ENCODE results near the gene CISTR.
A peak's percentile ranks its signal among the peaks of the same experiment; 100 is the strongest.

Gene CISTR

DNA sequence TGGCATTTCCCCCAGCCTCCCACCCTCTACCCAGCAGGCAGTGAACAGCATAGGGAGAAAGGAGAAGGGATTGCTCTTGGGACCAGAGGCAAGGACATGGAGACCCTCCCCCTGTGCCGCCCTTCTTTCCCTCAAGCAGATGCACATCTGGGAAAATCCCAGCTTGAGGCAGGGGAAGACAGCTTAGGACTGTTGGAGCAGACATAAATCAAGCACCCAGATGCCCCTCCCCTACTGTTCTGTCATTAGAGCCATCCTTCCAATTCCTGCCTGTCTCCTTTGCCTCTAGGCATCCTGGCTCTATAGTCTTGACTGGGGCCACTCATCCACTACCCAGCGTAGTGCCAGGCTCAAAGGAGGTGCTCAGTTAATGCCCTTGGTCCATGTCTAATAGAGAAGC lies 7.5 kb upstream of the CISTR start:
- Histone ChIP-seq H3K27me3 (ENCODE audit: control insufficient read depth in 3 of 3, insufficient read depth in 3 of 3, low read depth in 1 of 3, low read length in 3 of 3) (peaks cover 0 to 79% (median 7%) of the 10 kb centered on the region in 3 experiments), H3K27ac (replicated peaks; ENCODE audit: low read length) (no peak overlapping the region), H4K8ac (ENCODE audit: low read depth, low read length) (no peak overlapping the region)

GRCh38 chr12:53758730-53759103 lies 6.9 kb upstream of the CISTR start:
- Histone ChIP-seq H3K79me1 (ENCODE audit: low read depth, low read length) (no peaks in the 10 kb centered on the region), H3K14ac (ENCODE audit: low read length) (no peak overlapping the region), H3K27ac (replicated peaks; ENCODE audit: low read length) (no peak overlapping the region), H3K4me2 (ENCODE audit: insufficient read depth, low read length, poor library complexity, severe bottlenecking) (no peak overlapping the region), H2AK5ac (ENCODE audit: low read depth, low read length) (no peak overlapping the region), H3K18ac (ENCODE audit: low read length) (no peak overlapping the region), H3K23ac (ENCODE audit: low read depth, low read length, poor library complexity) (no peak overlapping the region), H3K4ac (ENCODE audit: low read length) (no peak overlapping the region), H2BK15ac (ENCODE audit: low read length) (no peak overlapping the region), H3K4me3 (ENCODE audit: low read length in 2 of 2) (no peak overlapping the region), H2BK120ac (ENCODE audit: low read depth, low read length) (no peak overlapping the region), H4K8ac (ENCODE audit: low read depth, low read length) (no peak overlapping the region), H3K9me3 (replicated peaks in 1 of 2; ENCODE audit: control insufficient read depth in 2 of 2, insufficient read depth in 1 of 2, low read depth in 1 of 2, low read length in 2 of 2) (no peaks in the 10 kb centered on the region), H3K36me3 (replicated peaks in 1 of 2; ENCODE audit: control insufficient read depth in 2 of 2, insufficient read depth in 2 of 2, low read length in 2 of 2) (no peaks in the 10 kb centered on the region), H3K9ac (ENCODE audit: low read depth, low read length, poor library complexity) (no peak overlapping the region), H2BK5ac (ENCODE audit: low read length) (no peak overlapping the region), H2BK12ac (ENCODE audit: low read length) (no peak overlapping the region), H3K4me1 (ENCODE audit: control insufficient read depth in 2 of 2, insufficient read depth in 1 of 2, low read depth in 1 of 2, low read length in 2 of 2) (peaks cover 8 to 20% of the 10 kb centered on the region in 2 donors), H2AFZ (ENCODE audit: low read length) (no peak overlapping the region), H3K27me3 (ENCODE audit: control insufficient read depth in 3 of 3, insufficient read depth in 3 of 3, low read depth in 1 of 3, low read length in 3 of 3) (peaks cover 0 to 83% (median 9%) of the 10 kb centered on the region in 3 experiments), H4K91ac (ENCODE audit: low read depth, low read length, poor library complexity) (no peak overlapping the region)
- WGBS, 2 donors (ENCODE audit: extremely low coverage in 2 of 2, insufficient read length in 2 of 2, insufficient replicate concordance in 1 of 2): no CpG with 5 or more reads among the region's 8 CpGs
- DNase-seq (ENCODE audit: low spot score): no peak

More for the DNA sequence above, 7.5 kb upstream of the CISTR start:
- H3K9me3 ChIP-seq (replicated peaks in 1 of 2; ENCODE audit: control insufficient read depth in 2 of 2, insufficient read depth in 1 of 2, low read depth in 1 of 2, low read length in 2 of 2): no peaks in the 10 kb centered on the region
- no peak for DNase-seq (ENCODE audit: low spot score)
- no peak overlapping the region for H3K4me3 ChIP-seq (ENCODE audit: low read length in 2 of 2)
- no peak overlapping the region for H2BK120ac ChIP-seq (ENCODE audit: low read depth, low read length)
- H3K79me1 ChIP-seq (ENCODE audit: low read depth, low read length): no peaks in the 10 kb centered on the region
- H2BK5ac ChIP-seq (ENCODE audit: low read length): no peak overlapping the region
- no peak overlapping the region for H3K9ac ChIP-seq (ENCODE audit: low read depth, low read length, poor library complexity)
- H3K4me2 ChIP-seq (ENCODE audit: insufficient read depth, low read length, poor library complexity, severe bottlenecking): no peak overlapping the region
- H3K23ac ChIP-seq (ENCODE audit: low read depth, low read length, poor library complexity): no peak overlapping the region
- no peak overlapping the region for H2BK15ac ChIP-seq (ENCODE audit: low read length)
- no peak overlapping the region for H4K91ac ChIP-seq (ENCODE audit: low read depth, low read length, poor library complexity)
- H2AFZ ChIP-seq (ENCODE audit: low read length): no peak overlapping the region
- H3K4ac ChIP-seq (ENCODE audit: low read length): no peak overlapping the region
- peaks cover 8 to 20% of the 10 kb centered on the region in 2 donors for H3K4me1 ChIP-seq (ENCODE audit: control insufficient read depth in 2 of 2, insufficient read depth in 1 of 2, low read depth in 1 of 2, low read length in 2 of 2)
- WGBS, 2 donors (ENCODE audit: extremely low coverage in 2 of 2, insufficient read length in 2 of 2, insufficient replicate concordance in 1 of 2): no CpG with 5 or more reads among the region's 2 CpGs
- H2AK5ac ChIP-seq (ENCODE audit: low read depth, low read length): no peak overlapping the region
- no peaks in the 10 kb centered on the region for H3K36me3 ChIP-seq (replicated peaks in 1 of 2; ENCODE audit: control insufficient read depth in 2 of 2, insufficient read depth in 2 of 2, low read length in 2 of 2)
- H2BK12ac ChIP-seq (ENCODE audit: low read length): no peak overlapping the region
- no peak overlapping the region for H3K14ac ChIP-seq (ENCODE audit: low read length)
- no peak overlapping the region for H3K18ac ChIP-seq (ENCODE audit: low read length)

GRCh38 chr12:53758081-53758729 lies 6.4 kb upstream of the CISTR start:
- H3K14ac ChIP-seq (ENCODE audit: low read length): no peak overlapping the region
- H3K4me3 ChIP-seq (ENCODE audit: low read length in 2 of 2): no peak overlapping the region
- H3K4ac ChIP-seq (ENCODE audit: low read length): no peak overlapping the region
- no peak overlapping the region for H2BK15ac ChIP-seq (ENCODE audit: low read length)
- H2AFZ ChIP-seq (ENCODE audit: low read length): no peak overlapping the region
- no peaks in the 10 kb centered on the region for H3K9me3 ChIP-seq (replicated peaks in 1 of 2; ENCODE audit: control insufficient read depth in 2 of 2, insufficient read depth in 1 of 2, low read depth in 1 of 2, low read length in 2 of 2)
- H3K4me1 ChIP-seq (ENCODE audit: control insufficient read depth in 2 of 2, insufficient read depth in 1 of 2, low read depth in 1 of 2, low read length in 2 of 2): peaks cover 8 to 20% of the 10 kb centered on the region in 2 donors
- no peak overlapping the region for H3K23ac ChIP-seq (ENCODE audit: low read depth, low read length, poor library complexity)
- H4K8ac ChIP-seq (ENCODE audit: low read depth, low read length): no peak overlapping the region
- no peak overlapping the region for H2BK5ac ChIP-seq (ENCODE audit: low read length)
- no peak overlapping the region for H2BK12ac ChIP-seq (ENCODE audit: low read length)
- no peak overlapping the region for H4K91ac ChIP-seq (ENCODE audit: low read depth, low read length, poor library complexity)
- peak overlapping the region; percentile 7 for H2AK5ac ChIP-seq (ENCODE audit: low read depth, low read length)
- H3K27ac ChIP-seq (replicated peaks; ENCODE audit: low read length): no peak overlapping the region
- H3K27me3 ChIP-seq (ENCODE audit: control insufficient read depth in 3 of 3, insufficient read depth in 3 of 3, low read depth in 1 of 3, low read length in 3 of 3): peaks cover 0 to 83% (median 10%) of the 10 kb centered on the region in 3 experiments
- DNase-seq (ENCODE audit: low spot score): no peak
- no peaks in the 10 kb centered on the region for H3K79me1 ChIP-seq (ENCODE audit: low read depth, low read length)
- no peaks in the 10 kb centered on the region for H3K36me3 ChIP-seq (replicated peaks in 1 of 2; ENCODE audit: control insufficient read depth in 2 of 2, insufficient read depth in 2 of 2, low read length in 2 of 2)
- no peak overlapping the region for H3K9ac ChIP-seq (ENCODE audit: low read depth, low read length, poor library complexity)
- H3K18ac ChIP-seq (ENCODE audit: low read length): no peak overlapping the region
- no peak overlapping the region for H3K4me2 ChIP-seq (ENCODE audit: insufficient read depth, low read length, poor library complexity, severe bottlenecking)
- no CpG with 5 or more reads among the region's 7 CpGs for WGBS, 2 donors (ENCODE audit: extremely low coverage in 2 of 2, insufficient read length in 2 of 2, insufficient replicate concordance in 1 of 2)
- no peak overlapping the region for H2BK120ac ChIP-seq (ENCODE audit: low read depth, low read length)

DNA sequence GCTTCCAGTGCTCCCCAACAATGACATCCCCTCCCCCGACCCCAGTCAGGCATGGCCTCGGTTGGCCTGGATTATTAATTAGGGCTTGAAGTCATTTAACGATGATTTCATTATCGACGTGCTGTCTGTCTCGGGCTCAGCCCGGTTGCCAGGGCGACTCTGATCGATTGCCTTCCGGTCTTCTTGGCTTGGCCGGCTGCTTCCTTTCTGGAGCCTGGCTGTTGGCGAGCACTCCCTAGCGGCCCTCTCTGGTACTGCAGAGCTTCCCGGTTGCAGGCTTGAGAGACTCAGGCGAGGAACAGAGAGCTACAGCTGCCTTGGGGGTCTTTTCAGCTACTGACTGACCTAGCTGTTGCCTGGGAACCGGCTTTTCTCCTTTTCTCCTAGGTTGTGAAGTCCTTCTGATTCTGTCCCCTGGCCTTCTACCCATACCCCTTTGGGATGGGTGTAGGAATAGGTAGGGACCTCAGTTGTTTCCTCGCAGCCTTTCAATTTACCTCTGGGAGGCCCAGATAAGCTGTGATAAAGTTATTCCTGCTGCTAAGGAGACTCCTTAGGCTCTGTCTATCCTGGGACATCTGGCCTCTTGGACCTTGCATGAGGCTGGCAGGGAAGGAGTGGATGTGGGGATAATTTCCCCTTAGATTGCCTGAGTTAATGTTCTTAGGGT lies 5.5 kb upstream of the CISTR start:
- peak; percentile 92 for DNase-seq (ENCODE audit: low spot score)
- H4K8ac ChIP-seq (ENCODE audit: low read depth, low read length): no peak overlapping the region
- WGBS, 2 donors (ENCODE audit: extremely low coverage in 2 of 2, insufficient read length in 2 of 2, insufficient replicate concordance in 1 of 2): no CpG with 5 or more reads among the region's 17 CpGs
- peak overlapping the region; percentile 54 for H3K27ac ChIP-seq (replicated peaks; ENCODE audit: low read length)
- H3K4me2 ChIP-seq (ENCODE audit: insufficient read depth, low read length, poor library complexity, severe bottlenecking): peak overlapping the region; percentile 60
- no peak overlapping the region for H4K91ac ChIP-seq (ENCODE audit: low read depth, low read length, poor library complexity)
- H2AFZ ChIP-seq (ENCODE audit: low read length): peak overlapping the region; percentile 87
- H3K18ac ChIP-seq (ENCODE audit: low read length): peak overlapping the region; percentile 6
- H2BK5ac ChIP-seq (ENCODE audit: low read length): no peak overlapping the region
- no peak overlapping the region for H2BK120ac ChIP-seq (ENCODE audit: low read depth, low read length)
- H2BK15ac ChIP-seq (ENCODE audit: low read length): peak overlapping the region; percentile 7
- H2BK12ac ChIP-seq (ENCODE audit: low read length): no peak overlapping the region
- no peak overlapping the region for H3K23ac ChIP-seq (ENCODE audit: low read depth, low read length, poor library complexity)
- no peak overlapping the region for H2AK5ac ChIP-seq (ENCODE audit: low read depth, low read length)
- no peaks in the 10 kb centered on the region for H3K36me3 ChIP-seq (replicated peaks in 1 of 2; ENCODE audit: control insufficient read depth in 2 of 2, insufficient read depth in 2 of 2, low read length in 2 of 2)
- peak overlapping the region in 1 of 2 donors; percentile 41 for H3K4me3 ChIP-seq (ENCODE audit: low read length in 2 of 2)
- peaks cover 0 to 84% (median 17%) of the 10 kb centered on the region in 3 experiments for H3K27me3 ChIP-seq (ENCODE audit: control insufficient read depth in 3 of 3, insufficient read depth in 3 of 3, low read depth in 1 of 3, low read length in 3 of 3)
- no peak overlapping the region for H3K14ac ChIP-seq (ENCODE audit: low read length)
- no peak overlapping the region for H3K9ac ChIP-seq (ENCODE audit: low read depth, low read length, poor library complexity)
- peaks cover 8 to 25% of the 10 kb centered on the region in 2 donors for H3K4me1 ChIP-seq (ENCODE audit: control insufficient read depth in 2 of 2, insufficient read depth in 1 of 2, low read depth in 1 of 2, low read length in 2 of 2)
- H3K4ac ChIP-seq (ENCODE audit: low read length): no peak overlapping the region
- H3K9me3 ChIP-seq (replicated peaks in 1 of 2; ENCODE audit: control insufficient read depth in 2 of 2, insufficient read depth in 1 of 2, low read depth in 1 of 2, low read length in 2 of 2): no peaks in the 10 kb centered on the region
- H3K79me1 ChIP-seq (ENCODE audit: low read depth, low read length): no peaks in the 10 kb centered on the region

Measured in neuronal stem cell (in vitro differentiated cells).